GM23338 (cell line): Measurements from ENCODE around the gene MAPRE2. TPM values are rescaled to one million over a fixed set of nuclear protein-coding genes. Genes with fewer than 3 reads are reported as not detected.
A peak's percentile ranks its signal among the peaks of the same experiment; 100 is the strongest.

Experiments
- ATAC-seq: fragments of 200-7000 bp; cut with Tn5 transposase; 3 replicates; pipeline ENCODE4 v1.9.1; 2020
- DNase-seq: peaks from one replicate; pipeline ENCODE4 v3.0.0-alpha.2; 2015; ENCODE audit warnings: low spot score
- H2AFZ ChIP-seq: fragments of 200-600 bp; sonication (generic); 2 replicates; pipeline ENCODE4 v1.8.0; 2016; ENCODE audit warnings: antibody characterized with exemption, mild to moderate bottlenecking, moderate library complexity
- H3F3A ChIP-seq: fragments of 200-600 bp; sonication (generic); replicated peaks from 2 replicates; pipeline ENCODE4 v1.8.0; 2017; ENCODE audit warnings: antibody characterized with exemption, mixed run types, low read depth
- H3K27ac ChIP-seq: fragments of 200-600 bp; sonication (generic); 2 replicates; pipeline ENCODE4 v1.6.1; 2016; ENCODE audit warnings: low read depth
- H3K27me3 ChIP-seq: fragments of 200-600 bp; sonication (generic); 2 replicates; pipeline ENCODE4 v1.8.0; 2016; ENCODE audit warnings: mild to moderate bottlenecking, mixed run types, moderate library complexity; ENCODE audit not compliant: insufficient read depth
- H3K36me3 ChIP-seq: fragments of 200-600 bp; sonication (generic); 2 replicates; pipeline ENCODE4 v1.8.0; 2016; ENCODE audit warnings: mild to moderate bottlenecking; ENCODE audit not compliant: insufficient read depth
- H3K4me1 ChIP-seq: fragments of 200-600 bp; sonication (generic); 2 replicates; pipeline ENCODE4 v1.8.0; 2016; ENCODE audit warnings: mild to moderate bottlenecking, moderate library complexity; ENCODE audit not compliant: insufficient read depth
- H3K4me2 ChIP-seq: fragments of 200-600 bp; sonication (generic); 2 replicates; pipeline ENCODE4 v1.7.1; 2017; ENCODE audit warnings: mixed run types
- H3K4me3 ChIP-seq: fragments of 200-600 bp; sonication (generic); 2 replicates; pipeline ENCODE4 v1.6.1; 2016; ENCODE audit warnings: mixed run types
- H3K79me2 ChIP-seq: fragments of 200-600 bp; sonication (generic); replicated peaks from 2 replicates; pipeline ENCODE4 v1.8.0; 2017; ENCODE audit warnings: mild to moderate bottlenecking; ENCODE audit not compliant: insufficient read depth
- H3K9me2 ChIP-seq: fragments of 200-600 bp; sonication (generic); 2 replicates; pipeline ENCODE4 v1.8.0; 2017; ENCODE audit not compliant: insufficient read depth
- H4K20me1 ChIP-seq: fragments of 200-600 bp; sonication (generic); replicated peaks from 2 replicates; pipeline ENCODE4 v1.8.0; 2017; ENCODE audit warnings: mild to moderate bottlenecking; ENCODE audit not compliant: insufficient read depth
- H3K27ac Mint-ChIP-seq: 2 replicates; pipeline ENCODE4 v1.8.0; 2020; ENCODE audit warnings: inconsistent platforms, mild to moderate bottlenecking, moderate library complexity, mixed read lengths
- H3K27me3 Mint-ChIP-seq: 3 replicates; pipeline ENCODE4 v1.8.0; 2022; ENCODE audit warnings: low read depth, mild to moderate bottlenecking, moderate library complexity, mixed read lengths, inconsistent platforms; ENCODE audit not compliant: insufficient read depth, poor library complexity
- H3K36me3 Mint-ChIP-seq: 3 replicates; pipeline ENCODE4 v1.8.0; 2021; ENCODE audit warnings: low read depth, mild to moderate bottlenecking, inconsistent platforms, moderate library complexity, mixed read lengths
- H3K4me1 Mint-ChIP-seq: 3 replicates; pipeline ENCODE4 v1.8.0; 2020; ENCODE audit warnings: mild to moderate bottlenecking, inconsistent platforms, mixed read lengths
- H3K4me3 Mint-ChIP-seq: 3 replicates; pipeline ENCODE4 v1.8.0; 2021; ENCODE audit warnings: moderate library complexity, mild to moderate bottlenecking, inconsistent platforms, mixed read lengths
- H3K9me3 Mint-ChIP-seq: 3 replicates; pipeline ENCODE4 v1.8.0; 2020; ENCODE audit warnings: moderate library complexity, mild to moderate bottlenecking, inconsistent platforms, mixed read lengths
- ZNF462 ChIP-seq: fragments of 250-450 bp; sonication (Bioruptor Pico); IDR thresholded peaks from 2 replicates; pipeline ENCODE4 v1.5.0; 2020; ENCODE audit warnings: mild to moderate bottlenecking, moderate library complexity
- polyA plus RNA-seq: library from polyadenylated mRNA; unstranded; fragments of >200 nt; fragmentation: Nextera tagmentation; extraction: Ambion mirVana; gene quantifications from 2 replicates; pipeline ENCODE4 v1.2.1, GENCODE V29; 2016
- total RNA-seq: library from RNA; depleted of rRNA; stranded (reverse); fragments of >200 nt; shearing (Covaris generic); gene quantifications from 2 replicates; pipeline ENCODE4 v1.2.3, GENCODE V29; 2014
- TF ChIP-seq, protein P1 (sequence below), 2 experiments: fragments of 200-600 bp in 1 of 2; sonication (generic) in 1 of 2; conservative IDR thresholded peaks; 2 replicates each; pipeline versions ENCODE4 v1.5.1 to v1.6.1; 2016 to 2017; ENCODE audit warnings: antibody characterized with exemption in 2 of 2, low read depth in 2 of 2, mild to moderate bottlenecking in 2 of 2, moderate library complexity in 1 of 2

MAPRE2 gene
- total and polyA plus RNA-seq, 2 experiments from 2014 or later = 17.8 to 40.4 TPM

GRCh38 chr18:35122586-35123224 lies 81.5 kb downstream of the MAPRE2 start:
- Histone ChIP-seq H3K4me3 (no peak overlapping the region), H3K36me3 (no peaks in the 10 kb centered on the region), H3K9me2 (no peaks in the 10 kb centered on the region), H3K79me2 (0 out of 2 replicates have a peak, but pooled peaks cover 6% of the 10 kb centered on the region), H3F3A (no peaks in the 10 kb centered on the region), H3K4me1 (no peaks in the 10 kb centered on the region), H3K4me2 (peak overlapping the region; percentile 61; the same call in 1 of the 2 replicates), H4K20me1 (no peaks in the 10 kb centered on the region; the same call in 1 of the 2 replicates), H3K27ac (no peak overlapping the region), H3K27me3 (no peaks in the 10 kb centered on the region), H2AFZ (peak overlapping the region; percentile 80)
- H3K4me1 Mint-ChIP-seq = peaks cover 26% of the 10 kb centered on the region
- TF ChIP-seq, protein P1, sequence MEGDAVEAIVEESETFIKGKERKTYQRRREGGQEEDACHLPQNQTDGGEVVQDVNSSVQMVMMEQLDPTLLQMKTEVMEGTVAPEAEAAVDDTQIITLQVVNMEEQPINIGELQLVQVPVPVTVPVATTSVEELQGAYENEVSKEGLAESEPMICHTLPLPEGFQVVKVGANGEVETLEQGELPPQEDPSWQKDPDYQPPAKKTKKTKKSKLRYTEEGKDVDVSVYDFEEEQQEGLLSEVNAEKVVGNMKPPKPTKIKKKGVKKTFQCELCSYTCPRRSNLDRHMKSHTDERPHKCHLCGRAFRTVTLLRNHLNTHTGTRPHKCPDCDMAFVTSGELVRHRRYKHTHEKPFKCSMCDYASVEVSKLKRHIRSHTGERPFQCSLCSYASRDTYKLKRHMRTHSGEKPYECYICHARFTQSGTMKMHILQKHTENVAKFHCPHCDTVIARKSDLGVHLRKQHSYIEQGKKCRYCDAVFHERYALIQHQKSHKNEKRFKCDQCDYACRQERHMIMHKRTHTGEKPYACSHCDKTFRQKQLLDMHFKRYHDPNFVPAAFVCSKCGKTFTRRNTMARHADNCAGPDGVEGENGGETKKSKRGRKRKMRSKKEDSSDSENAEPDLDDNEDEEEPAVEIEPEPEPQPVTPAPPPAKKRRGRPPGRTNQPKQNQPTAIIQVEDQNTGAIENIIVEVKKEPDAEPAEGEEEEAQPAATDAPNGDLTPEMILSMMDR (conservative IDR thresholded peaks at IDR 0.05; ENCODE audit: low read depth in 2 of 2) = peak; percentile 60 to 65
- no peak for TF ChIP-seq ZNF462 (CRISPR knock-in tag)
- H3K27ac Mint-ChIP-seq = peak overlapping the region; percentile 30; the same call in 1 of the 2 replicates
- peak; percentile 91 for ATAC-seq
- peak; percentile 82 for DNase-seq
- no peaks in the 10 kb centered on the region for H3K9me3 Mint-ChIP-seq
- H3K4me3 Mint-ChIP-seq = no peak overlapping the region
- peaks cover 2% of the 10 kb centered on the region for H3K27me3 Mint-ChIP-seq
- 0 out of 3 replicates have a peak, but pooled peaks cover 3% of the 10 kb centered on the region for H3K36me3 Mint-ChIP-seq
